Mammary microvascular endothelial cell (primary cell): Measurements from ENCODE around the gene F5. TPM values are rescaled to one million over a fixed set of nuclear protein-coding genes. Genes with fewer than 3 reads are reported as not detected.

Experiments used
- total RNA-seq: library from RNA; depleted of rRNA; stranded (reverse); fragments of >200 nt; gene quantifications from 2 replicates; pipeline ENCODE4 v1.2.3, GENCODE V29; 2015

Gene F5
- not detected in 2 replicates for total RNA-seq

DNA sequence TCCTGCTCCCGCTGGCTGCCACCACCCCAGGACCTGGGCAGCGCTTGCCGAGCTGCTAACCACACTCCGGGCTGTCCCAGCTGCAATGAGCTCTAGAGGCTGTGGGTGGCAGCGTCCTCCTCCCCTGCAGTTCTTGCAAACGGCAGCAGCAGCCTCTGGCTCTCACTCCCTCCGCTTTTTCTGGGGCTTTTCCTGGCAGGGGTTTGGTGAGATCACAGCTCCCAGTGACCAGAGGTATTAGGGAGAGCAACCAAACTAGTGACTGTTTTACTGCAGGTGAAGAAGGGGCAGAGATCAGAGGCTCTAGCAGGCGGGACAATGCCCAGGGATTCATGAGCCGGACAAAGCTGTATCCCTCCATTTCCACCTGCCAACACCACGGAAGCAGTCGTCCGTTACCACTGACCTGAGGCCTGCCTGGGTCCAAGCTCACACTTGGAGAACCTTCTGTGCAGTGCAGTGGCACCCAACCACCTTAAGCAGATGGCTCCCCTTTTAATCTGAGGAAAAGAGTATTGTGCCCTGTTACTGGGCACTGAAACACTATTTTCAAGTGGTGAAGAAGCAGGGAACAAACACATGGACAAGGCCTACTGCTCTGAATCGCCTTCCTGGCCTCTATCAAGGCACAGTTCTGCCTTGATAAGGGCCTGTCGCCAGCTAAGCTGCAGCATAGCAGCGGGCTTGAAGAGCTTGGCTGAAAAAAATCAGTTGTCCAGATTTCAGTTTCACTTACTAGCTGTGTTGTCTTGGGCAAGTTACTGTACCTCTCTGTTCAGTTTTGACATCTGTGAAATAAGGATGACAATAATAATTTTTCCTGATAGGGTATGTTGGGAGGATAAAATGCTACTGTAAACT is at the start of gene F5:
Gene F5 (minus strand): TSS at position 87 of the 861 bp plus-strand sequence. CDS start 95 bp downstream, outside the sequence.

DNA sequence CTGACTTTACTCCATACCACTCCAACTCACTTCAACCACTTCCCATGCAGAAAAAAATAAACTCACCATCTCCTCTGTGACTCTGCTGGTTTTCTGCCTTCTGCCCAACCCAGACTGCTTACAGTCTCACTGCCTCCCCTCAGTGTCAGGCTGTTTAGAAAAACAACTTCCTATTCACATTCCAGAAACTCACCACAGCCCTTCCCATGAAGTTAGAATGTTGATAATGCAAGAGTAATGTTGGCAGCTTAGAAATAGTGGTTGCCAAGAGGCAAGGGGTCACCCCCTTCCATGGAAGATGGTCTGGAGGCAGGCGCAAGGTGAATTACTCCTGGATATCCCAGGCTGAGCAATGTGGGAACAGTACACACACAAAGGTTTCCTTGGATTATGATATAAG is 43.7 kb upstream of the F5 start, which contains the start of gene SELP:
Gene SELP (minus strand): TSS at position 119 of the 400 bp plus-strand sequence. CDS start 50 bp downstream, at position 69.

DNA sequence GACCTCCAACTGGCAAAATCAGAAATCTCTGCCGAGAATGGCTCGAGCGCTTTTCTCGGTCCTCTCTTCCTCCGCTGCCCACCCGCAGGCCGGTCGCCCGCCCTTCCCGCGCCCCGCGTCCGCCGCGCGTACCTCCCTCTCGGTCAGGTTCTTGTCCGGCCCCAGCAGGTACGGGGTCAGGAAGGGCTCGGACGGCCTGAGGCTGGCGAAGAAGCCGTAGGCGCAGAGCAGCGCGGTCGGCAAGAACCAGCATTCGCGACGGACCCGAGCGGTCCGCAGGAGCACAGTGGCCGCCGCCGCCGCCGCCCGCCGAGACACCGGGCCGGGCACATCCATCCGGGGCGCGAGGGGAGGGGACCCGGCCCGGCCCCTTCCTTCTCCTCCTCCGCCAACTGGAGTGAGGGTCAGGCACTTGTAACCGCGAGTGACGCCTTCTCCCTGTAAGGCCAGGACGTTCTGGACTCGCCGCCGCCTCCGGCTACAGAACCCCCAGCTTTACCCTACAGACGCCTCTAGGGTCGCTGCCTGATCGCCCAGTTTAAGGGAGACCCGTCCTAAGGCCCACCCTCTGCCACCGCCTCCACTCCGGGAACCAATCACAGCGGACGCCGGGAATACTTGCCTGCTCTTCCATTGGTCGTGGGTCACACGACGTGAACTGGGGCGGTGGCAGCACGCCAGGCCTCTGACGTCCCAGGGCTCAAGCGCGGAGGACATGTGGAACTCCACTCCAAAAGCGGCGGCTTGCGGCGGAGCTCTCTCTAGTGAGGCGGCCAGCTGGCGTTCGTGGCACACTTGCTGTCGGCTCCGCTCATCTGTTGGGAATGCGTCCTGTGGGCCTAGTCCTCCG is 100.6 kb downstream of the F5 start, which contains the start of gene SLC19A2:
Gene SLC19A2 (minus strand): TSS at position 514 of the 850 bp plus-strand sequence. CDS start 178 bp downstream, at position 336.

Other genes starting within 250 kb of the F5 start
- gene NME7, start 218.7 kb downstream of the F5 start, total RNA-seq = 22.9 and 32.2 TPM in 2 replicates
- gene BLZF1, start 218.3 kb downstream of the F5 start, total RNA-seq = 20.1 and 25.3 TPM in 2 replicates
- gene CCDC181, start 159.0 kb downstream of the F5 start, total RNA-seq = not detected in 2 replicates
- 6.1 and 6.2 TPM in 2 replicates for gene SLC19A2, start 100.5 kb downstream of the F5 start, total RNA-seq
- 0.49 and 0.67 TPM in 2 replicates for gene SELP, start 43.6 kb upstream of the F5 start, total RNA-seq
- gene SELL, start 125.1 kb upstream of the F5 start, total RNA-seq = 0.05 and 4.3 TPM in 2 replicates
- 2.6 and 3.0 TPM in 2 replicates for gene SELE, start 147.6 kb upstream of the F5 start, total RNA-seq
- 7.9 and 9.4 TPM in 2 replicates for gene METTL18, start 208.4 kb upstream of the F5 start, total RNA-seq